GM19328 (cell line): Measurements from ENCODE around the gene ZMYM4.
"Not testable (repeated sequence)": the region's sequence is repeated elsewhere in the genome, so short reads cannot be mapped to it uniquely, and the experiment has no call there.

Source experiments
- ATAC-seq: cut with Tn5 transposase; IDR thresholded peaks from one replicate; pipeline ENCODE4 v1.9.1; 2021; ENCODE audit warnings: mild to moderate bottlenecking, moderate library complexity; ENCODE audit not compliant: unreplicated experiment

Gene ZMYM4

GRCh38 chr1:35320937-35321336 is 52.4 kb downstream of the ZMYM4 start:
- no peak for ATAC-seq

DNA sequence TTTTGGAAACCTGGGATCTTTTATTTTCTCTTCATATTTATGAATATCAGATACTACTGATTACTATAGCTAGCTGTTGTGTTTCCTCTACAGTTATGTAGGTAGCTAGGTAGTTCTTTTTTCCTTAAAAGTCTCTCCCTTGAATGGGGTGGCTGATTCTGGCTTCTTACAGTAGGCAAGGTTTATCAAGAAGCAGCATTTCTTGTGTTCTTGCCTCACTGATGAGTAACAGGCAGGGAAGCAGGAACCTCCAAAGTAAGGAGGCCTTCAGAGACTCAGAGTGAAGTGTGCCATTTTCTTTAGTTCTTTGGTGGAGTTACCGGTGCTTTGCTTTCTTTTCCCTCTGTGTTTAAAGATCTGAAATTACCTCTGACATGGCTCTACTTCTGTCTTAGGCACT is 56.0 kb downstream of the ZMYM4 start:
- no peak for ATAC-seq

DNA sequence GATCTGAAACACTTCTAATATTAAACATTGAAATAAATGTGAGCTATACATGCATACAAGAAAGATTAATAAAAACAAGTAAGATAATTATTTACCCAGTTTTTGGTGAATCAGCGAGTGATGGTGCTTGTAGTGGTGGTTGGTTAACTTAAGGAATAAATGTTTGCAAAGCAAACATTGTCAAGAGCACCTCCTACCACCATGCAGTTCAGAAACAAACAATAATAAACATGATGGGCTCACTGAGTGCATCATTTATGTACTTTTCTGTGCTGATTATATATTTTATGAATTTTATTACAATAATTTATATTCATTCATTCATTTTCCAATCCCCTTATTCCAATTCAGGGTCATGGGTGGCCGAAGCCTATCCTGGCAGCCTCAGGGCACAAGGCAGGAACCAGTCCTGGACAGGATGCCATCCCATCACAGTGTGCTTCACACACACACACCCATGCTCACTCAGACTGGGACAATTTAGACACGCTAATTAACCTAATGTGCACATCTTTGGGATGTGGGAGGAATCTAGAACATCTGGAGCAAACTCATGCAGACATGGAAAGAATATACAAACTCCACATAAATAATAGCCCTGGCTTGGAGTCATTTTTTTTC is 57.8 kb downstream of the ZMYM4 start:
- no peak for ATAC-seq

DNA sequence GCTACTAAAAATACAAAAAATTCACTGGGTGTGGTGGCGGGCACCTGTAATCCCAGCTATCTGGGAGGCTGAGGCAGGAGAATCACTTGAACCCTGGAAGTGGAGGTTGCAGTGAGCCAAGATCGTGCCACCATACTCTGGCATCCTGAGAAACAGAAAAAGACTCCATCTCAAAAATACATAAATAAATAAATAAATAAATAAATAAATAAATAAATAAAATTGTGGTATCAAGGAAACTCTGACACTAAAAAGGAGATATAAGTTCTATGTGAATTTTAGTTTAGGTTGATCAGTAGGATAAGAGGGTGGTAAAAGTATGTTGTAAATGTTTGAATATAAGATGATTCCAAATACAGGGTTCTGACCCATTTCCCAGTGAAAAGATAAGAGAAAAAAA is 63.1 kb downstream of the ZMYM4 start:
- not testable (repeated sequence) for ATAC-seq

DNA sequence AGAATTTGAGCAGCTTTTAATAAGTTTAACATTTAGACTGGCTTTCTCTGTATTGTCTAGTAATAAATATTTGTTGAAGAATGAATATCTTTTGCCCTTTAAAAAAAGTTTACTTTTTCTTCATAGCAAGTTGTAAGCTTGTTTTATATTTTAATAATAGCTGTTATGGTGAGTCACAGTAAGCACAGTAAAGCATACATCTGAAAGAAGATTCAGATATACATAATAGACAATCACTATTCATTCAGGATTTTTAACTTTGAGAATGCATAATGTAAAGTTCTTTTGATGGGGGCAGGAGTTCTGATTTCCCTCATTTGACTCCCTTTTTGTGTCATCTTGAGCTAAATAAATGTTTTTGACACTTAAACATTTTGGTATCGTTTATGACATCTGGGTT is 66.0 kb downstream of the ZMYM4 start:
- ATAC-seq, result no peak

GRCh38 chr1:35340519-35340918 is 72.0 kb downstream of the ZMYM4 start:
- no peak for ATAC-seq

DNA sequence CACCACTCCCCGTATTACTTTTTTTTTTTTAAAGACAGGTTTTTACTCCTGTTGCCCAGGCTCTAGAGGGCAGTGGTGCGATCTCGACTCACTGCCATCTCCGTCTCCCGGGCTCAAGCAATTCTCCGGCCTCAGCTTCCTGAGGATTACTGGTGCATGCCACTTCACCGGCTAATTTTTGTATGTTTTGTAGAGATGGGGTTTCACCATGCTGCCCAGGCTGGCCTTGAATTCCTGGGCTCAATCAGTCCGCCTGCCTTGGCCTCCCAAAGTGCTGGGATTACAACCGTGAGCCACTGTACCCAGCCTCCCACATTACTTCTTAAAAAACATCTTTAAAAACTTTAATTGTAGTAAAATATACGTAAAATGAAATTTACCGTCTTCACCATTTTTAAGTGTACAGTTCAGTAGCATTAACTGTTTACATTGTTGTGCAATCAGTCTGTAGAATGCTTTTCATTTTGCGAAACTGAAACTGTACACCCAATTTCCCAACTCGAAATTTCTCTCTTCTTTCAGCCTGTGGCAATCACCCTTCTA is 77.0 kb downstream of the ZMYM4 start:
- ATAC-seq, result no peak

DNA sequence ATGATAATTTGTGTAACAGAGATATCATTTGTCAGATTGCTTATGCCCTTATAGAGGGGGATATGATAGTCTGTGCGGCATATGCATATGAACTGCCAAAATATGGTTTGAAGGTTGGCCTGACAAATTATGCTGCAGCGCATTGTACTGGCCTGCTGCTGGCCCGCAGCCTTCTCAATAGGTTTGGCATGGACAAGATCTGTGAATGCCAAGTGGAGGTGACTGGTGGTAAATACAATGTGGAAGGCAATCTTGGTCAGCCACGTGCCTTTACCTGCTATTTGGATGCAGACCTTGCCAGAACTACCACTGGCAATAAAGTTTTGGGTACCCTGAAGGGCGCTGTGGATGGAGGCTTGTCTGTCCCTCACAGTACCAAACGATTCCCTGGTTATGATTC is 82.4 kb downstream of the ZMYM4 start:
- ATAC-seq, result no peak

- ATAC-seq, result no peak
These were observed 91.5 kb downstream of the ZMYM4 start for GRCh38 chr1:35359995-35360394.

GRCh38 chr1:35361638-35362037 is 93.1 kb downstream of the ZMYM4 start:
- no peak for ATAC-seq

GRCh38 chr1:35364741-35365140 is 96.2 kb downstream of the ZMYM4 start:
- ATAC-seq, result no peak

DNA sequence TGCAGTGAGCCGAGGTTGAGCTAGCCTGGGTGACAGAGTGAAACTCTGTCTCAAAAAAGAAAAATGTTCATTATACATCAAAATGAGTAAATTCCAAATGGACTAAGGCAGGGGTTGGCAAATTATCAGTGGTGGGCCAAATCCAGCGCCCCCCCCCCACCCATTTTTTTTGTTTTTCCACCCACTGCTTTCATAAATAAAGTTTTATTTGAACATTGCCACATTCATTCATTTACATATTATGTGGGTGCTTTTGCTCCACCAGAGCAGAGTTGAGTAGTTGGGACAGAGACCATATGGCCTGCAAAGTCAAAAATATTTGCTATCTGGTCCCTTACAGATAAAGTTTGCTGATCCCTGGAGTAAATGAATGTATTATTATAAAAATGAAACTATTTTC is 99.4 kb downstream of the ZMYM4 start:
- ATAC-seq, result no peak

DNA sequence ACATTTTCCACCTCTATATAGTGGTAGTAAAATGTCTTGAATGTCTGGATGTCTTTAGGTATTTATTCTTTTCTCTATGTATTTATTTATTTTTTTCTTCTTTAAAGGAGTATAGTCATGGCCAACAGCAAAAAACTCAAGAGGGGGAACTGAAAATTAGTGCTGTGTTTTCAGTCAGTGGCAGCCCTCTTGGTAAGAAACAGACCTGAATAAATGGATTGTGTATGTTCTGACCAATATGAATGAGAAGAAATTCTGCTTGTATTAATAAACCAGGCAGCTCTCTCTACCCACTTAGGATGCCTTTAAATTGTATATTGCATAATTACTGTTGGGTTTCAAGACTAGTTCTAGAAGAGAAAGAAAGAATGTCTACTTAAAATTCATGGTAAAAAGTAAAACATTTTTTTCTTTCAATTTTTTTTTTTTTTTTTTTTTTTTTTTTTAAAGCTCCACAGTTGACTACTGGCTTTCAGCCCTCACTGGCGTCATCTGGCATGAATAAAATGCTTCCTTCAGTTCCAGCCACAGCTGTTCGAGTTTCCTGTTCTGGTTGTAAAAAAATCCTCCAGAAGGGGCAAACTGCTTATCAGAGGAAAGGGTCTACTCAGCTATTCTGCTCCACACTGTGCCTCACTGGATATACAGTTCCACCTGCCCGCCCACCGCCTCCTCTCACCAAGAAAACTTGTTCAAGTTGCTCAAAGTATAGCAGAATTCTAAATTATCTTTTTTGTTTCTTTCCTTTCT is 101.6 kb downstream of the ZMYM4 start:
- ATAC-seq, result no peak

- no peak for ATAC-seq
These were observed 103.0 kb downstream of the ZMYM4 start for GRCh38 chr1:35371506-35371905.

- ATAC-seq, result no peak
These were observed 109.0 kb downstream of the ZMYM4 start for GRCh38 chr1:35377555-35377954.

- ATAC-seq, result no peak
These were observed 111.0 kb downstream of the ZMYM4 start for GRCh38 chr1:35379317-35380000.

DNA sequence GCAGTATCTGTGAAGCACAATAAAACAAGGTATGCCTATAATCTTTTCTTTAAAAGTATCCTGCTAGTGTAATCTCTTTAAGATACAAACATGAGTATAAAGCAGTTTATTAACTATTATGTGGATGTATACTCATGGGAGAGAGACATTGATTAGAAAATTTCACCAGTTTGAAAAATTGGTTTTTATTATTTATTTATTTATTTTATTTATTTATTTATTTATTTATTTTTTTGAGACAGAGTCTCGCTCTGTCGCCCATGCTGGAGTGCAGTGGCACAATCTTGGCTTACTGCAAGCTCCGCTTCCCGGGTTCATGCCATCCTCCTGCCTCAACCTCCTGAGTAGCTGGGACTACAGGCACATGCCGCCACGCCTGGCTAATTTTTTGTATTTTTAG is 111.6 kb downstream of the ZMYM4 start:
- not testable (repeated sequence) for ATAC-seq

DNA sequence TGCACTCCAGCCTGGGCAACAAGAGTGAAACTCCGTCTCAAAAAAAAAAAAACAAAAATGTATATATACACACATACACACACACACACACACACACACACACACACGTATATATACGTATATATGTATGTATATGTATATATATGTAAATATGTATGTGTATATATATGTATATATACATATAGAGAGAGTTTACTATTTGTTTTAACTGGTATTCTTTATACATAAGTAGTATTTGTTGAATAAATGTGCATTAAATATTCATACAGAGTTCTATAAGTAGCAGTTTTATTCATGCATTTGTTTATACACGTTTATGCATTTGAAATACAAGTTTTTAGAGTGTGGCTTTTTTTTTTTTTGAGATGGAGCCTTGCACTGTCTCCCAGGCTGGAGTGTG is 113.6 kb downstream of the ZMYM4 start:
- ATAC-seq, result no peak

DNA sequence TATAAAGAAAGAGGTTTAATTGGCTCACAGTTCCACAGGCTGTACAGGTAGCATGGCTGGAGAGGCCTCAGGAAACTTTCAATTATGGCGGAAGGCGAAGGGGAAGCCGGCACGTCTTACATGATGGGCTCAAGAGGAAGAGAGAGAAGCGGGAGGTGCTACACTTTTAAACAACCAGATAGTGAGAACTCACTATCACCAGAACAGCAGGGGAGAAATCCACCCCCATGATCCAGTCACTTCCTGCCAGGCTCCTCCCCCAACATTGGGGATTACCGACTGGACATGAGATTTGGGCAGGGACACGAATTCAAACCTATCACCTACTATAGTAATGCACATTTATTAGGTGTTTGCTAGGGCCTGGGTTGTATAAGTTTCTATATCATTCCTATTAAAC is 117.8 kb downstream of the ZMYM4 start:
- no peak for ATAC-seq

- no peak for ATAC-seq
These were observed 118.5 kb downstream of the ZMYM4 start for GRCh38 chr1:35386959-35387358.

- no peak for ATAC-seq
These were observed 122.3 kb downstream of the ZMYM4 start for GRCh38 chr1:35390600-35391494.
